CD14-positive monocyte (primary cell): ENCODE results near the gene ADCY7. TPM values are rescaled to one million over a fixed set of nuclear protein-coding genes. Genes with fewer than 3 reads are reported as not detected.

Source experiments
- DNase-seq, 3 donors: peaks; one replicate each; pipeline ENCODE4 v3.0.0-alpha.2; 2011 to 2022
- H2AFZ ChIP-seq: 2 replicates; pipeline ENCODE4 v1.6.0; 2012; ENCODE audit warnings: mild to moderate bottlenecking, low read depth, low read length, inconsistent platforms; ENCODE audit not compliant: insufficient read depth, poor library complexity, severe bottlenecking
- H3K27ac ChIP-seq, 2 donors: 1 replicate in 1 of 2; 2 replicates in 1 of 2; pipeline ENCODE4 v1.5.1; 2012 to 2013; ENCODE audit warnings: low read length in 2 of 2, control low read depth in 1 of 2, inconsistent platforms in 1 of 2, low read depth in 1 of 2, mild to moderate bottlenecking in 1 of 2
- H3K27me3 ChIP-seq, 2 donors: one replicate each; pipeline versions ENCODE4 v1.6.0 to v1.6.1; 2011 to 2013; ENCODE audit warnings: low read length in 2 of 2; ENCODE audit not compliant: control insufficient read depth in 2 of 2, insufficient read depth in 2 of 2
- H3K36me3 ChIP-seq, 2 donors: replicated peaks in 1 of 2; 1 replicate in 1 of 2; 2 replicates in 1 of 2; pipeline versions ENCODE4 v1.5.1 to v1.6.1; 2012 to 2013; ENCODE audit warnings: low read length in 2 of 2, control low read depth in 1 of 2, inconsistent platforms in 1 of 2, mild to moderate bottlenecking in 1 of 2; ENCODE audit not compliant: insufficient read depth in 2 of 2, control insufficient read depth in 1 of 2
- H3K4me1 ChIP-seq, 2 donors: 1 replicate in 1 of 2; 2 replicates in 1 of 2; pipeline versions ENCODE4 v1.5.1 to v1.6.1; 2012 to 2013; ENCODE audit warnings: low read length in 2 of 2, control low read depth in 1 of 2, inconsistent platforms in 1 of 2, mild to moderate bottlenecking in 1 of 2, moderate library complexity in 1 of 2; ENCODE audit not compliant: insufficient read depth in 2 of 2, control insufficient read depth in 1 of 2
- H3K4me2 ChIP-seq: replicated peaks from 2 replicates; pipeline ENCODE3; 2012; ENCODE audit warnings: low read length, moderate library complexity, mild to moderate bottlenecking; ENCODE audit not compliant: poor library complexity, severe bottlenecking; ENCODE audit errors: extremely low read depth
- H3K4me3 ChIP-seq, 3 experiments: fragments of 200-600 bp in 1 of 3; sonication (generic) in 1 of 3; replicated peaks in 1 of 3; 1 replicate in 2 of 3; 2 replicates in 1 of 3; pipeline ENCODE4 v1.5.1; 2011 to 2013; ENCODE audit warnings: low read length in 3 of 3, mild to moderate bottlenecking in 3 of 3, control low read depth in 2 of 3, low read depth in 2 of 3, inconsistent platforms in 1 of 3, moderate library complexity in 1 of 3
- H3K79me2 ChIP-seq: 2 replicates; pipeline ENCODE4 v1.6.0; 2012; ENCODE audit warnings: mild to moderate bottlenecking, control low read depth, inconsistent platforms, low read length, moderate library complexity; ENCODE audit not compliant: insufficient read depth
- H3K9ac ChIP-seq: 2 replicates; pipeline ENCODE4 v1.6.0; 2017; ENCODE audit warnings: low read length, mild to moderate bottlenecking; ENCODE audit not compliant: insufficient read depth, poor library complexity, severe bottlenecking
- H3K9me3 ChIP-seq, 2 donors: replicated peaks in 1 of 2; 1 replicate in 1 of 2; 2 replicates in 1 of 2; pipeline versions ENCODE4 v1.5.1 to v1.6.1; 2012 to 2013; ENCODE audit warnings: low read length in 2 of 2, control low read depth in 1 of 2; ENCODE audit not compliant: control insufficient read depth in 1 of 2, insufficient read depth in 1 of 2
- H4K20me1 ChIP-seq: 2 replicates; pipeline ENCODE4 v1.6.0; 2012; ENCODE audit warnings: mild to moderate bottlenecking, low read length, control low read depth, moderate library complexity; ENCODE audit not compliant: insufficient read depth
- H3K27ac Mint-ChIP-seq, 7 donors: one replicate each; pipeline ENCODE4 v1.8.0; 2020; ENCODE audit warnings: mild to moderate bottlenecking in 7 of 7, mixed read lengths in 7 of 7, moderate library complexity in 6 of 7, inconsistent platforms in 2 of 7
- H3K27me3 Mint-ChIP-seq, 3 donors: one replicate each; pipeline ENCODE4 v1.8.0; 2021 to 2022; ENCODE audit warnings: low read depth in 3 of 3, mild to moderate bottlenecking in 3 of 3, mixed read lengths in 3 of 3, moderate library complexity in 3 of 3, inconsistent platforms in 1 of 3
- H3K36me3 Mint-ChIP-seq, 2 donors: one replicate each; pipeline ENCODE4 v1.8.0; 2020; ENCODE audit warnings: mixed read lengths in 2 of 2, inconsistent platforms in 1 of 2, mild to moderate bottlenecking in 1 of 2
- H3K4me1 Mint-ChIP-seq: one replicate; pipeline ENCODE4 v1.8.0; 2020; ENCODE audit warnings: mild to moderate bottlenecking, mixed read lengths
- H3K4me3 Mint-ChIP-seq, 2 donors: one replicate each; pipeline ENCODE4 v1.8.0; 2020; ENCODE audit warnings: mild to moderate bottlenecking in 2 of 2, mixed read lengths in 2 of 2, moderate library complexity in 1 of 2
- H3K9me3 Mint-ChIP-seq, 7 donors: one replicate each; pipeline ENCODE4 v1.8.0; 2020 to 2022; ENCODE audit warnings: mixed read lengths in 7 of 7, mild to moderate bottlenecking in 6 of 7, moderate library complexity in 6 of 7, inconsistent platforms in 2 of 7
- CTCF ChIP-seq: fragments of 200-600 bp; IDR thresholded peaks from one replicate; pipeline ENCODE4 v1.8.0; 2022; ENCODE audit warnings: antibody characterized with exemption, mild to moderate bottlenecking
- WGBS: methylation state at CpG from one replicate; pipeline ENCODE4 v1.1.5; 2013; ENCODE audit warnings: missing lambda C conversion rate; ENCODE audit not compliant: insufficient coverage; 5-methylcytosine and 5-hydroxymethylcytosine counted together
- intact Hi-C, 2 donors: fragments of 100-400 bp; cut with micrococcal nuclease; formaldehyde crosslinking; loops; one replicate each; pipeline versions ENCODE4 v1.15.0 to v1.15.1; 2023
- polyA plus RNA-seq, 3 donors: library from polyadenylated mRNA; depleted of rRNA in 1 of 3; unstranded in 2 of 3; stranded (reverse) in 1 of 3; fragments of 300-500 nt in 2 of 3; fragments of >200 nt in 1 of 3; fragmentation: Illumina TruSeq in 2 of 3; gene quantifications; 1 replicate in 2 of 3; 2 replicates in 1 of 3; pipeline ENCODE4 v1.2.3, GENCODE V29; 2012 to 2021

The ADCY7 gene
- polyA plus RNA-seq, 3 donors = 53.1 to 230 (median 91.5) TPM

GRCh38 chr16:50229149-50229726 is 37.1 kb upstream of the ADCY7 start:
- no peaks in the 10 kb centered on the region for H3K79me2 ChIP-seq
- H3K9me3 ChIP-seq = no peaks in the 10 kb centered on the region
- no peak for DNase-seq
- no peaks in the 10 kb centered on the region for H3K4me1 ChIP-seq
- TF ChIP-seq CTCF = no peak
- H2AFZ ChIP-seq = no peak overlapping the region
- H3K27me3 ChIP-seq = no peaks in the 10 kb centered on the region
- H3K36me3 Mint-ChIP-seq = peaks cover 64 to 70% of the 10 kb centered on the region in 2 donors
- 90% methylated on average over 7 of the region's 10 CpGs for WGBS
- H3K27ac Mint-ChIP-seq = no peak overlapping the region
- no peak overlapping the region for H3K4me3 ChIP-seq
- peaks cover 54 to 79% of the 10 kb centered on the region in 2 donors for H3K36me3 ChIP-seq
- intact Hi-C loops = no loop called here
- H3K4me1 Mint-ChIP-seq = no peaks in the 10 kb centered on the region
- no peak overlapping the region for H3K9ac ChIP-seq
- H3K27me3 Mint-ChIP-seq = peaks cover 0 to 1% (median 0%) of the 10 kb centered on the region in 3 donors
- no peak overlapping the region for H3K4me2 ChIP-seq
- no peaks in the 10 kb centered on the region for H4K20me1 ChIP-seq
- H3K9me3 Mint-ChIP-seq = peaks cover 0 to 1% (median 0%) of the 10 kb centered on the region in 7 donors
- no peak overlapping the region for H3K27ac ChIP-seq
- no peak overlapping the region for H3K4me3 Mint-ChIP-seq

- no peak overlapping the region for H3K4me3 ChIP-seq
- Mint-ChIP-seq H3K9me3 (peaks cover 0 to 1% (median 0%) of the 10 kb centered on the region in 7 donors), H3K4me1 (no peaks in the 10 kb centered on the region), H3K4me3 (no peak overlapping the region), H3K27ac (no peak overlapping the region), H3K27me3 (peaks cover 0 to 4% (median 0%) of the 10 kb centered on the region in 3 donors), H3K36me3 (peaks cover 13 to 18% of the 10 kb centered on the region in 2 donors)
- H3K36me3 ChIP-seq = peaks cover 9 to 22% of the 10 kb centered on the region in 2 donors
- no CpG with 5 or more reads among the region's 5 CpGs for WGBS
- no peak overlapping the region for H3K9ac ChIP-seq
- H3K9me3 ChIP-seq = no peaks in the 10 kb centered on the region
- no peak for TF ChIP-seq CTCF
- H4K20me1 ChIP-seq = no peaks in the 10 kb centered on the region
- H3K27ac ChIP-seq = no peak overlapping the region
- no peak overlapping the region for H2AFZ ChIP-seq
- no peaks in the 10 kb centered on the region for H3K79me2 ChIP-seq
- intact Hi-C loops = no loop called here
- H3K4me1 ChIP-seq = no peaks in the 10 kb centered on the region
- H3K27me3 ChIP-seq = no peaks in the 10 kb centered on the region
- DNase-seq = no peak
- H3K4me2 ChIP-seq = no peak overlapping the region
Observed at GRCh38 chr16:50234771-50235556, 31.4 kb upstream of the ADCY7 start.
